Neural progenitor cell (in vitro differentiated cells): ENCODE results near the gene PSMA1. TPM values are rescaled to one million over a fixed set of nuclear protein-coding genes. Genes with fewer than 3 reads are reported as not detected.

Experiments
- DNase-seq: peaks from one replicate; pipeline ENCODE4 v3.0.0-alpha.2; 2016; ENCODE audit warnings: low spot score
- H2AFZ ChIP-seq: fragments of 200-600 bp; sonication (generic); replicated peaks from 2 replicates; pipeline ENCODE4 v1.6.1; 2016; ENCODE audit warnings: antibody characterized with exemption
- H3F3A ChIP-seq: fragments of 200-600 bp; sonication (generic); 2 replicates; pipeline ENCODE4 v1.6.1; 2016; ENCODE audit warnings: antibody characterized with exemption, low read depth
- H3K27ac ChIP-seq: fragments of 200-600 bp; sonication (generic); 2 replicates; pipeline ENCODE4 v1.5.1; 2016; ENCODE audit warnings: mild to moderate bottlenecking
- H3K27me3 ChIP-seq: fragments of 200-600 bp; sonication (generic); 2 replicates; pipeline ENCODE4 v1.6.1; 2016; ENCODE audit warnings: mild to moderate bottlenecking, moderate library complexity
- H3K36me3 ChIP-seq: fragments of 200-600 bp; sonication (generic); 2 replicates; pipeline ENCODE4 v1.5.1; 2016
- H3K4me1 ChIP-seq: fragments of 200-600 bp; sonication (generic); 2 replicates; pipeline ENCODE4 v1.6.1; 2016; ENCODE audit warnings: mixed run types
- H3K4me2 ChIP-seq: fragments of 200-600 bp; sonication (generic); 2 replicates; pipeline ENCODE4 v1.6.1; 2016
- H3K4me3 ChIP-seq: fragments of 200-600 bp; sonication (generic); 2 replicates; pipeline ENCODE4 v1.5.1; 2016
- H3K79me2 ChIP-seq: fragments of 200-600 bp; sonication (generic); 2 replicates; pipeline ENCODE4 v1.6.1; 2016; ENCODE audit warnings: low read depth
- H3K9ac ChIP-seq: fragments of 200-600 bp; sonication (generic); 2 replicates; pipeline ENCODE4 v1.6.1; 2016
- H3K9me3 ChIP-seq: fragments of 200-600 bp; sonication (generic); 2 replicates; pipeline ENCODE4 v1.5.1; 2016; ENCODE audit warnings: low read depth
- H4K20me1 ChIP-seq: fragments of 200-600 bp; sonication (generic); 2 replicates; pipeline ENCODE4 v1.6.1; 2016; ENCODE audit warnings: low read depth
- H3K27ac Mint-ChIP-seq: 3 replicates; pipeline ENCODE4 v1.8.0; 2021; ENCODE audit warnings: mixed read lengths
- H3K27me3 Mint-ChIP-seq: 2 replicates; pipeline ENCODE4 v1.8.0; 2022; ENCODE audit warnings: low read depth, mild to moderate bottlenecking, inconsistent platforms, moderate library complexity, mixed read lengths; ENCODE audit not compliant: insufficient read depth
- H3K36me3 Mint-ChIP-seq: 3 replicates; pipeline ENCODE4 v1.8.0; 2021; ENCODE audit warnings: mixed read lengths
- H3K4me1 Mint-ChIP-seq: 3 replicates; pipeline ENCODE4 v1.8.0; 2021; ENCODE audit warnings: mixed read lengths
- H3K4me3 Mint-ChIP-seq: 3 replicates; pipeline ENCODE4 v1.8.0; 2021; ENCODE audit warnings: mild to moderate bottlenecking, moderate library complexity, mixed read lengths
- H3K9me3 Mint-ChIP-seq: 3 replicates; pipeline ENCODE4 v1.8.0; 2020; ENCODE audit warnings: mixed read lengths
- EZH2 ChIP-seq: fragments of 200-600 bp; sonication (generic); IDR thresholded peaks from 2 replicates; pipeline ENCODE4 v1.6.1; 2017; ENCODE audit warnings: antibody characterized with exemption, mild to moderate bottlenecking, moderate library complexity
- EZH2phosphoT487 ChIP-seq: fragments of 200-600 bp; sonication (generic); IDR thresholded peaks from 2 replicates; pipeline ENCODE4 v1.6.1; 2017; ENCODE audit warnings: antibody characterized with exemption
- total RNA-seq: library from RNA; depleted of rRNA; stranded (reverse); fragments of >200 nt; gene quantifications from 2 replicates; pipeline ENCODE4 v1.2.3, GENCODE V29; 2015; ENCODE audit warnings: low replicate concordance
- TF ChIP-seq, protein P1 (sequence below): fragments of 200-600 bp; sonication (generic); IDR thresholded peaks from 2 replicates; pipeline ENCODE4 v1.5.1; 2017; ENCODE audit warnings: antibody characterized with exemption, mild to moderate bottlenecking

The PSMA1 gene
- total RNA-seq, 1 donor from 2014 or later = 271 TPM

DNA sequence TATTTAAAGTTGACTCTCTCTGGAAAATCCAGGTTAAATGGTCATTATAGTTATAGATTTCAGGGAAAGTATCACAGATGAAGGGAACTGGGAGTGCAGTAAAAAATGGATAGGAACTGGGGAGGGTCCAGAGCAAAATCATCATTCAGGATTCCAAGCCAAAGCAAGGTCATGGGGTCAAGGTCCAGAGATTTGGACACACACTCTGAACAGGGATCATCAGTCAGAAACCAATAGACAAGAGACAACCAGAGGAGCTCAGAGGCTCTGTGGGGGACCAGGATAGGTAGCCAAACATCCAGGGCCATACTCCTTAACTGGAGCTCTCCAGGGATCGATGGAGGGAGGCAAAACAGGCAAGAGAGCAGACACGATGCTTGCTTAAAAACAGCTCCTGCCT is 27.3 kb upstream of the PSMA1 start:
- H3K27me3 Mint-ChIP-seq = no peaks in the 10 kb centered on the region
- Histone ChIP-seq H3K4me3 (no peak overlapping the region), H3K9ac (no peak overlapping the region), H3K4me2 (no peak overlapping the region), H3K79me2 (no peaks in the 10 kb centered on the region), H3K27ac (no peak overlapping the region), H3K27me3 (no peaks in the 10 kb centered on the region), H3K9me3 (no peaks in the 10 kb centered on the region), H3K36me3 (no peaks in the 10 kb centered on the region), H3K4me1 (peaks cover 2% of the 10 kb centered on the region), H3F3A (no peaks in the 10 kb centered on the region), H2AFZ (no peak overlapping the region), H4K20me1 (no peaks in the 10 kb centered on the region)
- TF ChIP-seq EZH2phosphoT487 (no peak), EZH2 (no peak)
- TF ChIP-seq, protein P1, sequence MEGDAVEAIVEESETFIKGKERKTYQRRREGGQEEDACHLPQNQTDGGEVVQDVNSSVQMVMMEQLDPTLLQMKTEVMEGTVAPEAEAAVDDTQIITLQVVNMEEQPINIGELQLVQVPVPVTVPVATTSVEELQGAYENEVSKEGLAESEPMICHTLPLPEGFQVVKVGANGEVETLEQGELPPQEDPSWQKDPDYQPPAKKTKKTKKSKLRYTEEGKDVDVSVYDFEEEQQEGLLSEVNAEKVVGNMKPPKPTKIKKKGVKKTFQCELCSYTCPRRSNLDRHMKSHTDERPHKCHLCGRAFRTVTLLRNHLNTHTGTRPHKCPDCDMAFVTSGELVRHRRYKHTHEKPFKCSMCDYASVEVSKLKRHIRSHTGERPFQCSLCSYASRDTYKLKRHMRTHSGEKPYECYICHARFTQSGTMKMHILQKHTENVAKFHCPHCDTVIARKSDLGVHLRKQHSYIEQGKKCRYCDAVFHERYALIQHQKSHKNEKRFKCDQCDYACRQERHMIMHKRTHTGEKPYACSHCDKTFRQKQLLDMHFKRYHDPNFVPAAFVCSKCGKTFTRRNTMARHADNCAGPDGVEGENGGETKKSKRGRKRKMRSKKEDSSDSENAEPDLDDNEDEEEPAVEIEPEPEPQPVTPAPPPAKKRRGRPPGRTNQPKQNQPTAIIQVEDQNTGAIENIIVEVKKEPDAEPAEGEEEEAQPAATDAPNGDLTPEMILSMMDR = no peak
- H3K4me1 Mint-ChIP-seq = peaks cover 8% of the 10 kb centered on the region
- no peaks in the 10 kb centered on the region for H3K36me3 Mint-ChIP-seq
- no peak for DNase-seq
- H3K27ac Mint-ChIP-seq = no peak overlapping the region
- H3K9me3 Mint-ChIP-seq = no peaks in the 10 kb centered on the region
- no peak overlapping the region for H3K4me3 Mint-ChIP-seq

DNA sequence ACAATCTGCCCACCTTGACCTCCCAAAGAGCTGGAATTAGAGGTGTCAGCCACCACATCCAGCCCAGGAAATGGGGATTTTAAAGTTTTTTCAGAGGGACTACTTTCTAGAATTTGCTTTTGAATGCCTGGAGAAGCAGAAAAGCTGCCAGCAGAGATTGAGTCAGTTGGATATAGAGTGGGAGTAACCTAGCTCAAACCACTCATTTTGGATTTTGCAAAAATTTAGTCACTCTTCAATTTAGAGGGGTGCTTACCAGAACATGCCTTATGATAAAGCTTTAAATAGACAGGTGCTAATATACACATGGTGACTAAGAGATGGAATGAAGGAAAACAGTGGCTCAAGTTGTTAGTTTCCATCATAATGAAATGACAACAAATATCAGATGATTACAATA is 26.5 kb upstream of the PSMA1 start:
- no peaks in the 10 kb centered on the region for H3K36me3 Mint-ChIP-seq
- Histone ChIP-seq H3K4me1 (peaks cover 9% of the 10 kb centered on the region), H2AFZ (no peak overlapping the region), H3K79me2 (no peaks in the 10 kb centered on the region), H3K27me3 (no peaks in the 10 kb centered on the region), H3K27ac (no peak overlapping the region), H3K4me3 (no peak overlapping the region), H3K36me3 (no peaks in the 10 kb centered on the region), H3F3A (no peaks in the 10 kb centered on the region), H3K9ac (no peak overlapping the region), H3K4me2 (no peak overlapping the region), H4K20me1 (no peaks in the 10 kb centered on the region), H3K9me3 (no peaks in the 10 kb centered on the region)
- TF ChIP-seq EZH2 = no peak
- TF ChIP-seq, protein P1 = no peak
- no peak for TF ChIP-seq EZH2phosphoT487
- DNase-seq = no peak
- H3K27me3 Mint-ChIP-seq = no peaks in the 10 kb centered on the region
- H3K27ac Mint-ChIP-seq = no peak overlapping the region
- no peak overlapping the region for H3K4me3 Mint-ChIP-seq
- peaks cover 12% of the 10 kb centered on the region for H3K4me1 Mint-ChIP-seq
- H3K9me3 Mint-ChIP-seq = no peaks in the 10 kb centered on the region

DNA sequence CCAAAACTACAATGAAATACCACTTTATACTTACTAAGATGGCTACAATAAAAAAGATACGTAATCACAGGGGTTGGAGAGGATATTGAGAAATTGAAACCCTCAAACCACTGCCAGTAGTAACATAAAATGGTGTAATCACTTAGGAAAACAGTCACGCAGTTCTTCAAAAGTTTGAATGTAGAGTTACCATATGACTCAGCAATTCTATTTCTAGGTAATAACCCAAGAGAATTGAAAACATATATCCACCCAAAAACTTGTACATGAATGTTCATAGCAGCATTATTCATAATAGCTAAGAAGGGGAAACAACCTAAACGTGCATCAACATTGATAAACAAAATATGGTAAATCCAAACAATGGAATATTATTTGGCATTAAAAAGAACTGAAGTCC is 24.4 kb upstream of the PSMA1 start:
- Histone ChIP-seq H3K79me2 (no peaks in the 10 kb centered on the region), H3F3A (no peaks in the 10 kb centered on the region), H3K36me3 (no peaks in the 10 kb centered on the region), H3K4me2 (no peak overlapping the region), H3K4me1 (peaks cover 12% of the 10 kb centered on the region), H4K20me1 (no peaks in the 10 kb centered on the region), H3K27ac (no peak overlapping the region), H3K4me3 (no peak overlapping the region), H2AFZ (no peak overlapping the region), H3K27me3 (no peaks in the 10 kb centered on the region), H3K9me3 (no peaks in the 10 kb centered on the region), H3K9ac (no peak overlapping the region)
- Mint-ChIP-seq H3K4me3 (no peak overlapping the region), H3K4me1 (peaks cover 20% of the 10 kb centered on the region), H3K9me3 (no peaks in the 10 kb centered on the region), H3K36me3 (no peaks in the 10 kb centered on the region), H3K27me3 (peaks cover 2% of the 10 kb centered on the region), H3K27ac (no peak overlapping the region)
- no peak for DNase-seq
- no peak for TF ChIP-seq EZH2

DNA sequence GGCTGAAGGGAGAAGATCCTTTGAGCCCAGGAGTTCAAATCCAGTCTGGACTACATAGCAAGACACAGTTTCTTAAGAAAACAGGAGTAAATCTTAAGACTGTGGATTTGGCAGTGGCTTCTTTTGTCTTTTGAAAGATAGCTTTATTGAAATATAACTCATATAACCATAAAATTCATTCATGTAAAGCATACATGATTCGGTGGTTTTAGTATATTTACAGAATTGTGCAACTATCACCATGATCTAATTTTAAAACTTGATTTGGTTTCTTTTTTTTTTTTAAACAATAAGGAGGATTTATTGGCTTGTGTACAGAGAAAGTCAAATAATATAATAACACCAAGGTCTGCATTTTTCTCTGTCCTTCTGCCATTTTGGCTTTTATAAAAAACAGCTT is 23.1 kb upstream of the PSMA1 start:
- DNase-seq = no peak
- no peak overlapping the region for H3K27ac Mint-ChIP-seq
- Histone ChIP-seq H3K27ac (no peak overlapping the region), H4K20me1 (no peaks in the 10 kb centered on the region), H3K27me3 (no peaks in the 10 kb centered on the region), H3K4me2 (no peak overlapping the region), H3K4me3 (no peak overlapping the region), H3K79me2 (no peaks in the 10 kb centered on the region), H3K4me1 (peaks cover 12% of the 10 kb centered on the region), H3K36me3 (no peaks in the 10 kb centered on the region), H3F3A (no peaks in the 10 kb centered on the region), H3K9me3 (no peaks in the 10 kb centered on the region), H3K9ac (no peak overlapping the region), H2AFZ (no peak overlapping the region)
- TF ChIP-seq EZH2phosphoT487 (no peak), EZH2 (no peak)
- TF ChIP-seq, protein P1 = no peak
- peaks cover 5% of the 10 kb centered on the region for H3K27me3 Mint-ChIP-seq
- no peak overlapping the region for H3K4me3 Mint-ChIP-seq
- peaks cover 20% of the 10 kb centered on the region for H3K4me1 Mint-ChIP-seq
- no peaks in the 10 kb centered on the region for H3K36me3 Mint-ChIP-seq
- no peaks in the 10 kb centered on the region for H3K9me3 Mint-ChIP-seq
